Upper lobe of left lung (tissue), 4 donors: ENCODE measurements around the gene ZCCHC7.
"Not testable (repeated sequence)": the region's sequence is repeated elsewhere in the genome, so short reads cannot be mapped to it uniquely, and the experiment has no call there.

Source experiments
- CTCF ChIP-seq, 6 experiments: fragments of 450-650 bp in 4 of 6; fragments of 200-600 bp in 2 of 6; sonication (generic) in 2 of 6; IDR thresholded peaks; one replicate each; pipeline ENCODE4 v1.5.1; 2016 to 2019; ENCODE audit warnings: antibody characterized with exemption in 6 of 6
- EP300 ChIP-seq, 4 donors: sonication (generic); formaldehyde crosslinking; IDR thresholded peaks; one replicate each; pipeline ENCODE4 v1.5.1; 2017; ENCODE audit warnings: antibody characterized with exemption in 4 of 4, control low read depth in 2 of 4
- POLR2A ChIP-seq, 4 donors: fragments of 450-650 bp; IDR thresholded peaks; one replicate each; pipeline ENCODE4 v1.5.1; 2016 to 2017; ENCODE audit warnings: antibody characterized with exemption in 4 of 4, mild to moderate bottlenecking in 2 of 4
- POLR2AphosphoS5 ChIP-seq, 2 donors: sonication (generic); formaldehyde crosslinking; IDR thresholded peaks; one replicate each; pipeline ENCODE4 v1.5.1; 2017; ENCODE audit warnings: antibody characterized with exemption in 2 of 2

GRCh38 chr9:37081507-37081906 lies 38.9 kb upstream of the ZCCHC7 start:
- TF ChIP-seq CTCF, POLR2A, POLR2AphosphoS5, EP300 (IDR thresholded peaks at IDR 0.05): not testable (repeated sequence)
